Measurements from ENCODE around the gene RABGAP1L.
"Not testable (repeated sequence)": the region's sequence is repeated elsewhere in the genome, so short reads cannot be mapped to it uniquely, and the experiment has no call there.

RABGAP1L gene

DNA sequence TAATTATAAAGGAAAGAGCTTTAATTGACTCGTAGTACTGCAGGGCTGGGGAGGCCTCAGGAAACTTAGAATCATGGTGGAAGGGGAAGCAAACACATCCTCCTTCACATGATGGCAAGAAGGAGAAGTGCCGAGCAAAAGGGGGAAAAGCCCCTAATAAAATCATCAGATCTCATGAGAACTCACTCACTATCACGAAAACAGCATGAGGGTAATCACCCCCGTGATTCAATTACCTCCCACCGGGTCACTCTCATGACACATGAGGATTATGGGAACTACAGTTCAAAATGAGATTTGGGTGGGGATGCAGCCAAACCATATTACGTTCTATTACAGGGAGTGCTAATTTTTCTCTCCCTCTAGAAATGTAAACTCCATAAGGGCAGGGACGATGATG is 878.1 kb downstream of the RABGAP1L start:
- Histone ChIP-seq H3K36me3 (ENCODE audit: insufficient read depth, low read depth, low read length) (no peaks in the 10 kb centered on the region), H3K9me3 (ENCODE audit: insufficient read depth, low read depth, low read length) (no peaks in the 10 kb centered on the region), H3K9ac (ENCODE audit: low read depth, low read length) (no peak overlapping the region), H3K4me3 (ENCODE audit: low read length) (no peak overlapping the region), H3K4me1 (ENCODE audit: insufficient read depth, low read length) (peaks cover 15% of the 10 kb centered on the region), H3K27me3 (ENCODE audit: insufficient read depth, low read length) (no peaks in the 10 kb centered on the region), H3K27ac (ENCODE audit: low read length) (no peak overlapping the region)

GRCh38 chr1:175040324-175040879 is 881.1 kb downstream of the RABGAP1L start:
- Histone ChIP-seq H3K9me3 (ENCODE audit: insufficient read depth, low read depth, low read length) (no peaks in the 10 kb centered on the region), H3K4me1 (ENCODE audit: insufficient read depth, low read length) (peaks cover 15% of the 10 kb centered on the region), H3K27me3 (ENCODE audit: insufficient read depth, low read length) (no peaks in the 10 kb centered on the region), H3K4me3 (ENCODE audit: low read length) (no peak overlapping the region), H3K36me3 (ENCODE audit: insufficient read depth, low read depth, low read length) (no peaks in the 10 kb centered on the region), H3K9ac (ENCODE audit: low read depth, low read length) (no peak overlapping the region), H3K27ac (ENCODE audit: low read length) (no peak overlapping the region)

DNA sequence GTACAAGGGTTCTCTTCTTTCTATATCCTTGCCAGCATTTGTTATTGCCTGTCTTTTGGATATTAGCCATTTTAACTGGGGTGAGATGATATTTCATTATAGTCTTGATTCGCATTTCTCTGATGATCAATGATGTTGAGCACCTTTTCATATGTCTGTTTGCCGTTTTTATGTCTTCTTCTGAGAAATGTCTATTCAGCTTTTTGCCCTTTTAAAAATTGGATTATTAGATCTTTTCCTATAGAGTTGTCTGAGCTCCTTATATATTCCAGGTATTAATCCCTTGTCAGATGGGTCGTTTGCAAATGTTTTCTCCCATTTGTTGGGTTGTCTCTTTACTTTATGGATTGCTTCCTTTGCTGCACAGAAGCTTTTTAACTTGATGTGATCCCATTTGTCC is 883.3 kb downstream of the RABGAP1L start:
- H3K9ac ChIP-seq (ENCODE audit: low read depth, low read length) = no peak overlapping the region
- H3K27ac ChIP-seq (ENCODE audit: low read length) = no peak overlapping the region
- no peaks in the 10 kb centered on the region for H3K9me3 ChIP-seq (ENCODE audit: insufficient read depth, low read depth, low read length)
- H3K36me3 ChIP-seq (ENCODE audit: insufficient read depth, low read depth, low read length) = no peaks in the 10 kb centered on the region
- H3K4me1 ChIP-seq (ENCODE audit: insufficient read depth, low read length) = no peaks in the 10 kb centered on the region
- H3K27me3 ChIP-seq (ENCODE audit: insufficient read depth, low read length) = no peaks in the 10 kb centered on the region
- no peak overlapping the region for H3K4me3 ChIP-seq (ENCODE audit: low read length)

GRCh38 chr1:175043824-175044223 is 884.5 kb downstream of the RABGAP1L start:
- no peak overlapping the region for H3K9ac ChIP-seq (ENCODE audit: low read depth, low read length)
- no peaks in the 10 kb centered on the region for H3K36me3 ChIP-seq (ENCODE audit: insufficient read depth, low read depth, low read length)
- no peak overlapping the region for H3K4me3 ChIP-seq (ENCODE audit: low read length)
- no peak overlapping the region for H3K27ac ChIP-seq (ENCODE audit: low read length)
- no peaks in the 10 kb centered on the region for H3K9me3 ChIP-seq (ENCODE audit: insufficient read depth, low read depth, low read length)
- no peaks in the 10 kb centered on the region for H3K27me3 ChIP-seq (ENCODE audit: insufficient read depth, low read length)
- no peaks in the 10 kb centered on the region for H3K4me1 ChIP-seq (ENCODE audit: insufficient read depth, low read length)

GRCh38 chr1:175044591-175044990 is 885.3 kb downstream of the RABGAP1L start:
- not testable (repeated sequence) for H3K36me3 ChIP-seq (ENCODE audit: insufficient read depth, low read depth, low read length); H3K4me1 ChIP-seq (ENCODE audit: insufficient read depth, low read length); H3K9me3 ChIP-seq (ENCODE audit: insufficient read depth, low read depth, low read length); H3K27ac ChIP-seq (ENCODE audit: low read length); H3K9ac ChIP-seq (ENCODE audit: low read depth, low read length); H3K4me3 ChIP-seq (ENCODE audit: low read length); H3K27me3 ChIP-seq (ENCODE audit: insufficient read depth, low read length)

Measured in iPS-20b (cell line).